Mammary epithelial cell (primary cell): ENCODE data around the gene ADSS1.

Experiments
- CTCF ChIP-seq, 2 donors: IDR thresholded peaks in 1 of 2; conservative IDR thresholded peaks in 1 of 2; 2 replicates each; pipeline ENCODE4 v1.5.1; 2011 to 2012; ENCODE audit warnings: inconsistent platforms in 2 of 2, low read length in 2 of 2, mild to moderate bottlenecking in 2 of 2, control low read depth in 1 of 2, low read depth in 1 of 2; ENCODE audit not compliant: insufficient read depth in 1 of 2; ENCODE audit errors: extremely low read depth in 1 of 2
- EZH2 ChIP-seq: IDR thresholded peaks from 2 replicates; pipeline ENCODE4 v1.6.1; 2012; ENCODE audit warnings: low read length, inconsistent platforms, borderline replicate concordance

DNA sequence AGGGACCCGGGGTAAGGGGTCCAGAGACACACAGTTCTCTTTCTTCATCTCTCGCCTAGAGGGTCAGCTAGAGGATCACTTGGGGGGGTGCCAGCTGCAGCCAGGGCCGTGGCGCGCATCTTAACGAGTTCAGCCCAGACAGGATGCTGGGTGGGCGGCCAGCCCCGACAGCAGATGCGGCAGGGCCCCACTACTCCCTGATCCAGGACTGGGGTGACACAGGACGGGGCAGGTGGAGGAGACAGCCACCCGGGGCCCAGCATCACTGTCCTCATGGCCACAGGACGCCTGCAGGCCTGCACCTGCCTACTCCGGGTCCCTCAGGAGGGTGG is 58.7 kb downstream of the ADSS1 start:
- TF ChIP-seq CTCF (conservative IDR thresholded peaks at IDR 0.05 in 1 of 2, IDR thresholded peaks at IDR 0.05 in 1 of 2; ENCODE audit: extremely low read depth in 1 of 2, insufficient read depth in 1 of 2, low read depth in 1 of 2, low read length in 2 of 2), result no peak
- no peak for TF ChIP-seq EZH2
